Activated gamma-delta T cell treated with anti-CD3 and anti-CD28 coated beads, Interleukin-2, amount 50 U/mL, for 16 hours (primary cell): ENCODE measurements around the gene WIZ.
"Not testable (repeated sequence)": the region's sequence is repeated elsewhere in the genome, so short reads cannot be mapped to it uniquely, and the experiment has no call there.

ENCODE experiments used
- DNase-seq: peaks from one replicate; pipeline ENCODE4 v3.0.0-alpha.2; 2020; ENCODE audit warnings: low read depth

WIZ gene

DNA sequence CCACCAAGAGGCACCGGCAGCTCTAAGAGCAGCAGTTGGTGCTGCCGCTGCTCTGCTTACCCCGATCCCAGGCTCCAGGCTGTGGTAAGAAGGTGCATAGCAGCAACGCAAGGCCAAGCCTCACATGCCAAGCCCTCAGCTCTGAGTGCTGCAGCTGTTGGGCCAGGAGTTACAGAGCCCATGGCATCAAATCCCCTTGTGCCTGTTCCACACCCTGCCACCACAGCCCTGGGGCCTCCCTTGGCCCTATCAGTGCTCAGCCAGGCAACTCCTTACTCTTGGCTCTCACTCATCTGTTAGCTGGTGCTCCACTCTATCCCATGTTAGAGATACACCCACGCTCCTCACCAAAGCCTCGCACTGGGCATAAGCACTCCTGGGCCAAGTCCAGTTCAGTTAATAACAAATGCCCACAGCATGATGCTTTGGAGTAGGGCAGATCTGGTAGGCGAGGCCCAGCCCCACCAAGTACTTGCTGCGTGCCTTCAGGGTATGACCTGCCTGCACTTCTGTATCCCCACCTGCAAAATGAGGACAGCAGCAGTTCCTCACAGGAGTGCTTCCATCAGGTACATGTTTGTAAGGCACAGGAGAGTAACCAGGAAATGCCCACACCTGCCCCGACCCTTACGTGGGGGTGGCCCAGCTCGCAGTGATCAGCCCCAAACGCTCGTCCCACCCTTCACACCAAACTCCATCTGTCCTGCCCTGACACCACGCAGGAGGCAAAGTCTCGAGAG, 47.2 kb downstream of the WIZ start:
- DNase-seq: no peak

DNA sequence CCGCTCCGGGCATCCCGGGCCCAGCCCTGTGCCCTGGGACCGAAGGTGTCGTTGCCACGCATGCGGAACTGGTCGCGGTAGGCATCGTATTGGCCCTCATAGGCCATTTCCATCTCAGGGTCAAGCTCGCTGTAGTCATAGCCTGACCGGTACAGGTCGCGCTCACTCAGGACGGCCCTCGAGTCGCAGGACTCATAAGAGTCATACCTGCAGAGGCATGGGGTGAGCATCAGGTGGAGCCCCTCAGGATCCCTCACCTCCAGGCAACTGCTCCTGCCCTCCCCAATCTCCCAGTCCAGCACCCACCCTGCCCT, 48.4 kb downstream of the WIZ start:
- no peak for DNase-seq

DNA sequence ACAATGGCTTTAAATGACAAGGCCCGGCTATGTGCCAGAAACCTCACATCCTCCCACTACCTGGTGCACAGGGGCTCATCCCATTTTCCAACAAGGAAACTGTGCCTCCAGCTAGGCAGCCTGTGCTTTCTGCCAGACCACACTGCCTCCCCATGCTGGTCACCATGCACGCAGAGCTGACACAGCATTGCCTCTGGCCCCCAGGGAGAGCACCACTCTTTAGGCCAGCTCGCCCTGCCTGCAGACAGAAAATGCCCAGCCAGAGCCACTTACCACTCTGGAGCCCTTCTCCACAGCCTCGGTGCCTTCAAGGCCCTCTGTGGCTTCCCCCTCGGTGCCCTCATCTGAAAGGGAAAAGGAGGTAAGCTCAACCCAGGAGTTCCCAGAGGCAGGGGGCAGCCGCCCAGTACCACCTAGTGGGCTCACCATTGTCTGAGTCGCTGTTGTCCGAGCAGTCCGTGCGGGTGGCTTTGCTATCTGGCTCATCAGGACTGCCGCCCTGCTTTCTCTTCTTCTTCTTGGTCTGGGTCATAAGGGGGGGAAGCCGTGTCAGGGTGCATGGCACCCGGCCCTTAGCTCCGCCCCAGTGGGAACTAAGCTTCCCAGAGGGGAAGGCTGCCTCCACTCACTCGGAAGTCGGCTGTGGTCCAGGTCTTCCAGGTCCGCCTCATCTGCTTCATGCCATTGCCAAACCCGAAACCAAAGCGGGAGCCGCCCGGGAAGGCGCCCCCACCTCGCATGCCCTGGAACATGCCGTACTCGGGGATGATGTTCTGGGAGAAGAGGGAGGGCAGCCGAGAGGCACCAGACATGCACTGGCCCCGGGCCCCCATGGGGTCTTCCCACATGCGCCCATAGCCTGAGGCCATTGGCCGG, 49.0 kb downstream of the WIZ start:
- DNase-seq: no peak

DNA sequence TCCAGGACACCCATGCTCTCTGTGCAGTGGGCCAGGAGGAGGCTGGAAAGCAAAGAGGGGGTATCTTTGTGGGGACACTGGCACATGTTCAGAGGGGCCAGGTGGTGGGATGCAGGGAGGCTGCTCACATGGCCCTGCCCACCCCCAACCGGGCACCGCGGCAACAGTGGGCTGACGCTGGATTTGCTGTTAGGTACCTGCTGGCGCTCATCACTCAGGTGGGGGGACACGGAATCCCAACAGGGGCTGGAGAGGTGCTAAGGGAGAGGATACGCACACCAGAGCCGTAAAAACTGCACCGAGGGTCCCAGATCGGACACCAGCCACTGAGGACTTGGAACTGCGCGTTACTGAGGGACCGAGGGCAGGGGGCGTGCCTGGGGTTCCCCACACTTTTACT, 50.1 kb downstream of the WIZ start:
- no peak for DNase-seq

DNA sequence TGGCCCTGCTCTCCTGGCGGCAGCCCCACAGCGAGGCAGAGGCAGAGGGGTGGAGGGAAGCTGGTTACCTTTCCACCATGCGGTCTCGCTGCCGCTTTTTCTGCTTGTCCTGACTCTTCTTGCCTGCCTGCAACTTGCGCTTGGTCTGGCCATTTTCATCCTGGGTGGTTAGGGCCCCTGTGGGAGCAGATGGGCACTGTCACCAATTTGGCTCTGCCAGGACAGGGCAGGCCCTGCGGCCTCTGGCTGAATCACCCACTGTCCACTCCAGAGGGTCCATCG, 50.6 kb downstream of the WIZ start:
- DNase-seq: no peak

DNA sequence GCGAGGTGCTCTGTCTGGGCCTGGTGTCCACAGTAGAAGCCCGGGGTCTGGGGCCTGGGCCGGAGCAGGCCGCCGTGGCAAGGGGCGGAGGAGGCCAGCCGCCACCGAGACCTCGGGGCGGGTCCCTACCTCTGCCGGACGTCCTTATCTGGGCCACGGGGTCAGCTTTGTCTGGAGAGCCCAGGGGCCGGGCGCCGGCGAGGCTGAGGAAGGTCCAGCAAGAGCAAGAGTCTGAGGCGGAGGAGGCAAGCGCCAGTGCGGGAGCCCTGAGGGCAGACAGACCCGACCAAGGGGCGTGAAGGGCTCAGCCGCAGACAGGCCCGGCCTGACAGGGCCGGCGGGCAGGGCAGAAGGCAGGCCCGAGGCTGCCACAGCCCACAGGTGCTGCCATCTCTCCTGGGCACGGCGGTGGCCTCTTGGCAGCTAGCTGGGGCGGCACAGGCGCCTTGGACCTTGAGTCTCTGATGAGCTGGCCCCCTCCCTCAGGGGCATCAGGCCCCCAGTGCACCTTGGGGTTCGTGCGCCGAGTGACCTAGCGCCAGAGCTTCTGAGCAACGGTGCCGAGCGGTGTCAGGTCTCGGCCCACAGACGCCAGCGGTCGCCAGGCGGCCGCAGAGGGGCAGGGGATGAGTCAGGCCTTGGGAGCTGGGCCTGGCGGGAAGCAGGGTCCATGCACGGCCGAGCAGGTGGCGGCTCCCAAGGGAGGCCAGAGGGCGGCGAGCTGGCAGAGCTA, 51.1 kb downstream of the WIZ start:
- no peak for DNase-seq

DNA sequence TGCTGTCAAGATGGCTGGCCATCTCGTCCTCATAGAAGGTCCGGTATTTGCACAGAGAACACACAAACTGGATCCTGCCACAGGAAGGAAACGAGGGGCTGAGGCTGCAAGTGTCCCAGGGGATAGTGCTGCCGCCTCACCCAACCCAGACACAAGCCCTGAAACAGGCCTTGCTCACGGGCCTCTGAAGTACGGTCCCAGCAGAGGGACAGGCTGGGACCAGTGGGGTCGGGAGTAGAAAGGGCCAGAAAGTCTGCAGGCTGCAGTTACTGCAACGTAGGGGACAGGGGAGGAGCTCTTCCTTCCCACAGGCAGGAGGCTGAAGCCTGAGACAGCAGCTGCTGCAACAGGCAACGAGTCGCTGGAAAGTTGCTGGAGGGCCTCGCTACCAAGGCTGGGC, 52.0 kb downstream of the WIZ start:
- DNase-seq: no peak

DNA sequence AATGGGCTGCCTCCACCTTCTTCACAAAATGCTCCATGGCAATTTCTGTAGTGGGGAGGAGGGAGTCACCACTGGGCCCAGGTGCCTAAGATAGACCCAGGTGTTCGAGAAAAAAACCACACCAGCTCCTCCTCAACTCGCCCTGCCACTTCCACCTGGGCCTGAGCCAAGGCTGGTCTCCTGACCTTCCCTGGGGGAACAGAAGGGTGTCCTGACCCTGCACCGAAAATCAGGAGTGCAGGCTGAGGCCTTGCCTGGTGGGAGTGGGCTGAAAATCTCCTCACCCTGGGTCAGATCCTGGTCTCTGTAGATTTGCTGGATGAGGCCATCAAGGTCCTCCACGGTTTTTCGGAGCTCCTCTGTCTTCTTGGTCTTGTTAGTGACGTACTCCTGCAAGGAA, 52.5 kb downstream of the WIZ start:
- DNase-seq: no peak

DNA sequence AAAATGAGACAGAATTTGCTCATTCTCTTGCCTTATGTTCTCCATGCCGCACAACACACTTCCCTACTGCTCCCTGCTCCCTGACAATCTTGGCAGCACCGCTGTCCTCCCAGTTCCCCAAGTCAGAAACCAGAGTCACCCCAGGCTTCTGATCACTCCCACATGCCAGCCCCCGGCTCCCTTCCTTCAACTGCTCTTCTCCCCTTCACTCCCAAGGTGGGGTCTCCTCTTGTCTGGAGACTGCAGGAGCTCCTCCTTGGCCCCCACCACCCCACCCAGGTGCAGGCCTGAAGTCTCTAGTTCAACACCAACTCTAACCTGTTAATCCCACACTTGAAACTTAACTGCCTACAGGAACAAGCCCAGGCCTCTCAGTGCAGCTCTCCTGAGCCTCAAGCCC, 53.3 kb downstream of the WIZ start:
- no peak for DNase-seq

DNA sequence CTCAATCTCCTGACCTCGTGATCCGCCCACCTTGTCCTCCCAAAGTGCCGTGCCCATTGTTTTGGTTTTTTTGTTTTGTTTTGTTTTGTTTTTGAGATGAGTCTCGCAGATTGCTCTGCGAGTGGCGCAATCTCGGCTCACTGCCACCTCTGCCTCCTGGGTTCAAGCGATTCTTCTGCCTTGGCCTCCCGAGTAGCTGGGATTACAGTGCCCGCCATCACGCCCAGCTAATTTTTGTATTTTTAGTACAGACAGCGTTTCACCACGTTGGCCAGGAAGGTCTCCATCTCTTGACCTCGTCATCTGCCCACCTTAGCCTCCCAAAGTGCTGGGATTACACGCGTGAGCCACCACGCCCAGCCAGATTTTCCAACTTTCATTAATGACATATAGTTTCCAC, 54.5 kb downstream of the WIZ start:
- DNase-seq: not testable (repeated sequence)

DNA sequence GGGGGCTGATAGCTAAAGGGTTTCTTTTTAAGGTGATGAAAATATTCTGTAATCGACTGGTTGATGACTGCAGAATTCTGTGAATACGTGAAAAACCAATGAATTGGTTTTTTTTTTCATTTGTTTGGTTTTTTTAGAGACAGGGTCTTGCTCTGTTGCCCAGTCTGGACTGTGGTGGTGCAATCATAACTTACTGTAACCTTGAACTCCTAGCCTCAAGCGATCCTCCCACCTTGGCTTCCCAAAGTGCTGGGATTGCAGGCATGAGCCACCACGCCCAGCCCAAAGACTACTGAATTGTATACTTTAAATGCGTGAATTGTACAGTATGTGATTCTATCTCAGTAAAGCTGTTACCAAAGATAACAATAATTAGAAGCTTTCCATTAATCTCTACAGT, 55.3 kb downstream of the WIZ start:
- no peak for DNase-seq

DNA sequence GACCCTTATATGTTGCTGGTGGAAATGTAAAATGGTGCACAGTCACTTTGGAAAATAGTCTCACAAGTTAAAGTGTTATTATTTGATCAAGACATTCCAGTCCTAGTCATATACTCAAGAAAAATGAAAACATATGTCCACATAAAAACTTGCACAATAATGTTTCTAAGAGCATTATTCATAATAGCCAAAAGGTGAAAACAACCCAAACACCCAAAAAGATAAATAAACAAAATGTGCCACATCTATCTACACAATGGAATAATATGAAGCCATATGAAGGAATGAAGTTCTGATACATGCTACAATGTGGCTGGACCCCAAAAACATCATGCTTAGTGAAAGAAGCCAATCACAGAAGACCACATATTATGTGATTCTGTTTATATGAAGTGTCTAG, 55.8 kb downstream of the WIZ start:
- DNase-seq: no peak

DNA sequence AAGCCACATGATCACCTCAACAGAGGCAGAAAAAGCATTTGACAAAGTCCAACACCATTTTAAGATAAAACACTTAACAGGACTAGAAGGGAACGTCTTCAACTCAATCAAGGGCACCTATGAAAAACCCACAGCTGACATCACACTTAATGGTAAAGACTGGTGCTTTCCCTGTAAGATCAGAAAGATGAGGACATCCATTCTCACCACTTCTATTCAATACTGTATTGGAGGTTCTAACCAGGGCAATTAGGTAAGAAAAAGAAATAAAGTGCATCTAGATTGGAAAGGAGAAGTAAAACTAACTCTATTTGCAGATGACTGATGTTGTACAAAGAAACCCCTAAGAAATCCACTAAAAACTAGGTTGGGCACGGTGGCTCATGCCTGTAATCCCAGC, 58.9 kb downstream of the WIZ start:
- DNase-seq: no peak

DNA sequence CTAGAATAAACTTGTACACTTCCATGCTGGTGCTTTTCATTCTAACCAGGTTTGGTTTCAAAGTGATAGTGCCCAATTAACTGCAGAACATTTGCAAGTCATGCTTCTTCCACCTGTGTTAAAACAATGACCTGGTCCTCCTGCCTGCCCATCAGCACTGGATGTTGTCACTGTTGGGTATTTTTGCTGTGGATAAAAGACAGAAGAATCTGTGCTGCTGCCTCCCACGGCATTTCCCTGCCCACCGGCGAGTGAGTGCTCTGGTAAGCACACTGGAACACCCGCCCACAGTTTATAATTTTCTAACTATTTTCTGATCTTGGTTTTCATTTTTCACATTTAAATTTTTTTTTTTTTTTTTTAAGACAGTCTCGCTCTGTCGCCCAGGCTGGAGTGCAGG, 67.9 kb downstream of the WIZ start:
- no peak for DNase-seq

DNA sequence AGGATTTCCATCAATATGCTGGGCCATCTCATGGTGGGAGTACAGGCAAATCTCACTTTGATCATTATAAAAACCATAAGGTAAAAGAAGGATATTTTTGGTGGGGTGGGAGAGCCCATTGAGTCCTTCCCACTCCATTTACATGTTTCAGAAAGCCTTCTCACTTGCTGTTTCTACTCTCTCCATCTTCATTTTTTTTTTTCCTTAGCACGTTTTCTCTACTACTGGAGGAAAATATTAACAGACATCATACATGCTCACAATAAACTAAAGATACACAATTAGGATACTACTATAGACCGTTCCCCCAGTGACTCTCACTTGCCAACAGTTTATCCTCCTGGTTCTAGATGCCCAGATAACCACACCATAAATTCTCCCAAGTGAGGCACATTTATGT, 68.3 kb downstream of the WIZ start:
- DNase-seq: no peak

DNA sequence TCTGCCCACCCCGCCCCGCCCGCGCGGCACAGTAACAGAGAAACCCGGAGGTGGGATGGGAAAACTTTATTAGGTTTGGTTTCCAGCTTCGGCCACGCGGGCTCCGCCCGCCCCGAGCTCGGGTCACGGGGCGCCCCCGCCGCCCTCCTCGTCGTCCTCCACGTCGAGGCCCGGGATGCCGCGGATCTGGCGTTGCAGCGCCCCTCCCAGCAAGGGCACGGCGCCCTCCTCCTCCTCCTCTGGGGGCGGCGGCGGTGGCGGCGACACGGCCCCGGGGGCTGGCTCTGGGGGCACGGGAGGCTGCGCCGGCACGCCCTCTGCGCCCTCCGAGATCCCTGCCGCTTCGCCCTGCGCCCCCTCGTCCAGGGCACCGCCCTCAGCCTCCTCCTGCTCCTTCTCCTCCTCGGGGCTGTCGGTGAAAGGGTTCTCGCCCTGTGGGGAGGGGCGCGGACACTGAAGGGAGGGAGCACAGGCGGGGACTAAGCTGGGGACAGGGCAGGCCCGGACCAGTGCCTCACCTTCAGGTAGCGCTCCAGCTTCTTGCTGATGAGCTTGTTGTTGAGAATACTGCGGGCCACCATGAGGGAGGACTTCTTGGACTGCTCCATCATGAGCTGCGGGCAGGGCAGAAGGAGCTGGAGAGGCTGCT, 69.6 kb downstream of the WIZ start:
- DNase-seq: no peak

DNA sequence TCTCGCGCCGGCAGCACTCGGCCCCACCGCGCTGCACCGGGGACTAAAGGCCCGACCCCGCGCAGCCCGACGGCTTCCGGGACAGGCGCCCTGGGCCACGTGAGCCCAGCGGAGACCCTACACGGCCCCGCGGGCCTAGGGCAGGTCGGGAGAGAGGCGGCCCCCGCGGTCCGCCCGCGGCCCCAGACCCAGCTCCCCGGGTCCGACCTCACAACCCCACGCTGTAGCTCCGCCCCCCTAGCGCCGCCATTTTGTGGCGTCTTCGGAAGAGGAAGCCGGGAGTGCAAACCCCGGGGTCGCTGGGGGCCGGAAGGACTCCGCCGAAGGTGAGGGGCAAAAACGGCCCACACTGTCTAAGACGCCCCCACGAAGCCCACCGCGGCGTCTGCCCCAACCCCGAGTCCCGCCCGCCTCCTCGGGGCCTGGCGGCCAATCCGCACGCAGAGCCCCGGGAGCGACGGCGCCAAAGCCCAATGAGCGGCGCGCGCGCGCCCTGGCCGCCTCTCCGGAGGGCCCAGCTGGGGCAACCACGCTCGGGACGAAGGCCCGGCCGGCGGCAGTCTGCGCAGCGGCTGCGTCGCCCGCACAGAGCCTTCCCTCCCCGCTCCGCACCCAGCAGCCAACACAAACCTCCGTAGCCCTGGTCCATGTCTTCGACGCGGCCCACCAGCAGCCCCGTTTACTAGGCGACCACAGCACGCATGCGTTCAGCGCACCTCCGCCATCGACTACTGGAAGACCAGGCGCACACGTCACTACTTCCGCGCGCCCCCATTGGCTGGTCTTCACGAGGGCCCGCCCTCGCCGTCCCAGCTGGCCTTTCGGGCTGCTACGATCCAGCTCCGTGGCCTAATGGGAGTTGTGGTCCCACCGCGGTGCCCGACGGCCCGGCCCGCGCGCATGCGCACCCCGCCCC, 70.4 kb downstream of the WIZ start, which contains the start of gene AKAP8:
Gene AKAP8, minus strand, starts transcription at position 705 of the 916 bp plus-strand sequence. Its CDS starts 56 bp downstream, at position 649.
- peak; percentile 97 for DNase-seq

DNA sequence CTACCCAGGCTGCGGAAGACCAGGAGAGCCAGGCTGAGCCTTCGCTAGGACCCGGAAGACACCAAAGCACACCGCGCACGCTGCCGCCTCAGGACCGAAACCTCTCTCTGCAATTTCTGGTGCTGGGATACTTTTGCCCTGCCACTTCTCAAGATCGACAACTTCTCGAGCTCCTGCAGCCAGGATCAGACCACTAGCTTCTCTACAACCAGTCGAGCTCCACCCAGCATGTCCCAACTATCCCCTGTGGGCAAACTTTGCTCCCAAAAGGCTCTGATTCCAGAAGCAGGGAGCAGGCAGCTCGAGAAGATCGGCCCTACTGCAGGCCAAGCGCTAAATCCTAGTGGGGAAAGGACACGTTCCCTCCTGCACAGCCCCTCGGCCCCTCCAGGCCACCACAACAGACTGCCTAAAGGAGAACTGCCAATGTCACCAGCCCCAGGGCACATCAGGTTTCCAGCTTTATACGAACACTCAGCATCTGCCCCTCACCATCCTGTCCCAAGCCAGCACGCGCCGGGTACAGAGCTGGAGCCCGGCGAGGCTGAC, 71.1 kb downstream of the WIZ start:
- no peak for DNase-seq

DNA sequence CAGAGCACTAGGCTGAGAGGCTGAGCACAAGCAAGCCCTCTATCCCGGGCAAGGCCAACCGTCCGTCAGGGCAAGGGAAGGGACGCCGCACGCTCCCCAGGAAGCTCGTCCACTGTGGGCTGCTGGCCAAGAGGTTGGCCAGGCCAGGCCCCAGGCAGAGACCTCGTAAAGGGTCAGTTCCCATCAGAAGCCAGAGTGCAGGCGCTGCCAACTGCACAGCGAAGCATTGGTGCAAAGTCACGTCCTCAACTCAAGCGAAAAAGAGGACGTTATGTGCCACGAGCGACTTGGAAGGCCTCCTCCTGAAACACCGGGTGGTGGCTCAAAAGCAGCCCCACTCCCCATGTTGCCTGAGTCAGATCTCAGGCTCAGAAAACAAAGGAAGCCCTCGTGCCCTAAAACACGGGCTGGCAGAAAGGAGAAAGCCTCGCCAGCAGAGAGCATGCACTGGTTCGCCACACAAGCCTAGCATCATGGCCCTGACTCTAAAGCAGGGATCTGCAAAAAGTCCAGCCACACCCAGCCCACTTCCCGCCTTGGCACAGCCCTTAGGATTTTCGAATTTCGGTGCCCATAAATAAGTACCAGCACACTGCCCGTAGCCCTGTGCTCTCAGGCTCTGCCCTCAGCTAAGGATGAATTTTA, 74.8 kb downstream of the WIZ start:
- DNase-seq: no peak

DNA sequence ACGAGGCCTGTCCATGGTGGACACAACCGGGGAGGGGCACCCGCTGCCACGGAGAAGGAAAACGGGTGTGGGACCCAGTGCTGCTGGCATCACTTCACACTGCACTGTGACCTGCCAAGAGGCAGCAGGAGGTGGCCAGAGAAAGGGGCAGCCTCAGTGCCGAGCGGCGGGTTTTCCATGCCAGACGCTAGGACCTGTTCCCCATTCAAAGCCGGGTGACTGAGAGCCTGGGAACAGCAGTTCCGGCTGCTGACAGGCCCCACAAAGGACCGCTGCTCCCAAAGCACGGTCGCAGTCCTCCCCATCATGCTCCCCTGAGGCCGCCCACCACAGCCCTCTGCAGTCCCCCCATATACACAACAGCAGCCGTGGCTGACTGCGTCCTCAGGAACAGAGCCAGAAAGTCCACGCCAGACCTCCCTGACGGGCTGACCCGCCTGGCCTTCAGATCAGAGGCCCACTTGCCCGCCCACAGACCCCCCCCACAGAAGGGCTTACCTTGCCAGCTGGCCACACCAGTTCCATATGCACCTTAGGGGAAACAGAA, 75.6 kb downstream of the WIZ start:
- DNase-seq: no peak
